NCI-H510A treated with DMSO at 0.1 percent for 48 hours (cell line): Measurements from ENCODE around the gene HNRNPH2.
A peak's percentile ranks its signal among the peaks of the same experiment; 100 is the strongest.

Source experiments
- DNase-seq: peaks from one replicate; lab custom pipeline; 2025; lab: John Stamatoyannopoulos, UW

HNRNPH2 gene

GRCh38 chrX:101397779-101398178 is 10.2 kb upstream of the HNRNPH2 start:
- no peak for DNase-seq

GRCh38 chrX:101398694-101399093 is 9.3 kb upstream of the HNRNPH2 start:
- DNase-seq: no peak

GRCh38 chrX:101399825-101400224 is 8.2 kb upstream of the HNRNPH2 start:
- no peak for DNase-seq

DNA sequence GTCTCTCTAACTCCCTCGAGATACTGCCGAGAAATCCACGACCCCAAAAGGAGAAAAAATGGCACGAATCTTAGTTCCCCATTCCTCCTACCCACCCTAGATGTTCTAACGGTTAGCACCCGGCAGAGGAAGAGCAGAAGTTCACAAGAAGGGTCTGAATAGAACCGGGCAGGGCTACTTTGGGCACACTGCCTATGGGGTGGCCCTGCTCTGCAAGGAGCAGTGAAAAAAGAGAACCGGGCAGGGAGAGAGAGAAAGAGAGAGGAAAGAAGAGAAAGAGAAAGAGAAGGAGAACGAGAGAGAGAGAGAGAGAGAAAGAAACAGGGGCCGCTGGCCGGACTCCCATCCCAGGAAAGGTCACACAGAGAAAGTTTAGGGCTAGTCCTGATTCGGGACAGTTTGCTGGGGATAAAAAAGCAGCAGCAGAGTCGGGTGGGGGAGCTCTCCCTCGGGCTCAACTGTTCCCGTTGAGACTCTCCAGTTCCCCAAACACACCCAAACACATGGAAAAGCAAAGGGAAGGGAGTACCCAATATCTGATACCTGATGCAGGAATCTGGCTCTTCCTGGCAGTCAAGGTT is 765 bp upstream of the HNRNPH2 start:
- DNase-seq: no peak

GRCh38 chrX:101408532-101408841 is 465 bp downstream of the HNRNPH2 start:
- DNase-seq: no peak

- DNase-seq: no peak
These were observed 1.0 kb downstream of the HNRNPH2 start for GRCh38 chrX:101409043-101409442.

DNA sequence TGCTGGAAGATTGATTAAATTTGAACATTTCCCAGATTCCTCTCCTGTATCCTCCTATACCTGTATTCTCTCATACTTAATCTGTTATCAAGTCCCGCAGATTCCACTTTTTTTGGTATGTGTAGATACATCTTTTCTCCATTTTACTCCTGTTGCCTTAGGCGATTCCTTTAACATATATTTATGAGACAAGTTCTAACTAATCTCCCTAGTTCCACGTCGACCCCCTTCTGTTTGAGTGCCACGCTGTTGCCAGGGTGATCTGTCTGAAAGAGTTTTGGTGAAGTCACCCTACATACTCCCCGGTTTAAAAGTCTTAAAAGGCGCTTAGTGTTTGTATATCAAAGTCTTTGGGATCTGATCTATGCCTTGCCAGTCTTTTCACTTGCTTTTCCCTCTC is 2.4 kb downstream of the HNRNPH2 start:
- DNase-seq: no peak

- no peak for DNase-seq
These were observed 4.0 kb downstream of the HNRNPH2 start for GRCh38 chrX:101411984-101412383.

DNA sequence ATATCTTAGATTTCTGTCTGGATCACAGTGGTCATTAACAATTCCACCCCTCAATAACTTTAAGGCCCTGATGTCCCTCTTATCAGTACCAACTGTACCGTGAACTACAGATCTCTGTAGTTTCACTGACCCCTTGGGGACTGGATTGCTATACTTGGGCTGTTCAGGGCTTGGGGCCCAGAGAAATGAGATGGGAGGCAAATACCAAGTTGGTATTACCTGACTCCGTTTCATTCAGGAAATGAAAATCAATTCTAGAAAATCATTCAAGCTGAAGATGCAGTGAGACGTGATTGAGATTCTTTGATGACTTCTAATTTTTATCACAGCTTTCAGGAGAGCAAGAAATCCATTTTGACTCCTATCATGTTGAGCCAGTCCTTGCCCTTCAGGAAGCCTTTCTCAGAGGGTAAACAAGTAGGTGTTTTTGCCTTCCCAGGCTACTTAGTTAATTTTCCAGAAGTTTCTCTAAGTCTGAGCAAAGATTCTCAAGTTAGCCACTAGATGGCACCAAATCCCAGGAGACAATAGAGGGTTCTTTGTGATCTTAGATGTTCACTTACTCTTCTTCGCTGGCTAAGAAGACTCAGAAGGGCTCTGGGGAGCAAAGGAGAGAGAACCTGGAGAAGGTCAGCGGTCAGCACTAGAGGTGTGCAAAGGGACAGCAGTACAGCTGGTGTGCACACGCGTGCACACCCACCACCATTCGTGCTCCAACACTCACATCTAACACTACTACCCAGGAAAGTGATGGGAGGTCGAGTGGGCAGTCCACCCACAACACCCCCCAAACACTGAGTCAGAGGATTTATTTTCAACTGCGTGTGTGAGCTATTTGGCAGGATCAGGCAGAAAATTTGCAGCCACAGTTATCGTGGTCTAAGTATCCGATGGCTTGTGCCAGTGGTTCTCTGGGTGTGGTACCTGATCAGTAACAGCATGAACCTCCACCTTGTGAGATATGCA is 7.4 kb downstream of the HNRNPH2 start:
- DNase-seq: peak; percentile 41

DNA sequence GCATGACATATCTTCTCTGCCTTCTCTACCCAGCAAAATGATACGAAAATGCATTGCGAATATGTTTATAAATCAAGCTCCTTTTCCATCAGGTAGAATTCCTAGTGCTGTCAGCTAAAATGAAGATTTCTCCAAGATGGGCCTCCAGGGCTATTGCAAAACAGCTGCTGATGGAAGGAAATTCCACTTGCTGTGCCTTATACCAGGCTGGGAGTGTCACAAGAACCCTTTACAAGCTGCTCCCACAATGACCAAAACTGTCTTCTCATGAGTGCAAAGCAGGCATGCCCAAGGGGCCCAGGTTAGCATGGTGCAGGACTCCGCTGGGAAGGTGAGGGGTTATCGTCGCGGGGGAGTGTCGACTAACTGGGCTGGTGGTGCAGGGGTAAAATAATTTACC is 8.7 kb downstream of the HNRNPH2 start:
- DNase-seq: no peak

GRCh38 chrX:101417190-101417589 is 9.2 kb downstream of the HNRNPH2 start:
- no peak for DNase-seq

DNA sequence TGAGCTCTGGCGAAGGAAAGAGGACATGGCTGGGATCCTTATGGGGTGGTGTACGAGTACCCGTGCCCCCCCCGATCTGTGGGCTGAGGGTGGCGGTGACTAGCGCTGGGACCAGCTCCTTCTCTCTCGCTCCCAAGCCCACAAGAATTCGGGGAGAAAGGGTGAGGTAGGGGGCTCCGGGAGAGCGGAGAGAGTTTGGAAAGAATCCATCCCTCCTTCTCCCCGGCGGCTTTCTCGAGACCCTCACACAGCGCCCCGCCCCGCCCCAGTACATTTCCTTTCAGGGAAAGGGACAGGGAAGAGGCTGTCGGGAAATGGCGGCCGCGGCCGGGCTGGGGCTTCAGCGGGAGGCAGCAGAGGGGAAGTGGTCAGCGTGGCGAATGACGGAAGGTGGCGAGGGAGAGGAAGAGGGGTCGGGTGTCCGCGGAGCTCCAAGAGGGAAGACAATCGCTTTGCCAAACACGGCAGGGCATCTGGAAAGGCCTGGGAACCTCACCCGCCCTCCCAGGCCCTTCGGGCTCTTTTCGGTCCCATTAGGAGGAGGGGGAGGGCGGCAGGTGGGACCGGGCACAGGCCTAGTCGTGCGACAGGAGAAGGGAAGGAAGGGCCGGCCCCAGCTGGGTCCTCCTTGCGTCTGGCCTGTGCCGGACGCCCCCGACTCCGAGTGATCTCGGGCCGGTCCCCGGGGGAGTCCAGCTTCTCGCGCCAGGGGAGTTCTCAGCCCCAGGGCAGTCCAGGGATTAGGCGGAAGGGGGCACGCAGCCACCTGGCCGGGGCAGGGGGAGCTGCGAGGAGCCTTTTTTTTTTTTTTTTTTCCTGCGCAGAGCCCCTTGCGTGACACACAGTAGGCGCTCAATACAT is 10.2 kb downstream of the HNRNPH2 start:
- peak; percentile 44 for DNase-seq

- DNase-seq: no peak
These were observed 11.5 kb downstream of the HNRNPH2 start for GRCh38 chrX:101419489-101419888.

DNA sequence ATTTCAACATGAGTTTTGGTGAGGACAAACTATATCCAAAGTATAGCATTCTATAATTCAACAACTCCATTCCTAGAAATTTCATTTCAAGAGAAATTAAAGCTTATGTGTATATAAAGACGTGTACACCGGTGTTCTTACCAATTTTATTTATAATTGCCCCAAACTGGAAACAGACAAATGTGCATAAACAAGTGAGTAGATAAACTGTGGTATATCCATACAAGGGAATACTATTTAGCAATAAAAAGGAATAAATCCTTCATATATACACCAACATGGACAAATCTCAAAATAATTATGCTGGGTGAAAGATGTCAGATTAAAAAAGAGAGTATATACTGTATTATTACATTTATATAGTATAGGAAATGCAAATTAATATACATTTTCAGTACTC is 19.9 kb downstream of the HNRNPH2 start:
- DNase-seq: no peak

GRCh38 chrX:101429934-101430333 is 21.9 kb downstream of the HNRNPH2 start:
- no peak for DNase-seq

DNA sequence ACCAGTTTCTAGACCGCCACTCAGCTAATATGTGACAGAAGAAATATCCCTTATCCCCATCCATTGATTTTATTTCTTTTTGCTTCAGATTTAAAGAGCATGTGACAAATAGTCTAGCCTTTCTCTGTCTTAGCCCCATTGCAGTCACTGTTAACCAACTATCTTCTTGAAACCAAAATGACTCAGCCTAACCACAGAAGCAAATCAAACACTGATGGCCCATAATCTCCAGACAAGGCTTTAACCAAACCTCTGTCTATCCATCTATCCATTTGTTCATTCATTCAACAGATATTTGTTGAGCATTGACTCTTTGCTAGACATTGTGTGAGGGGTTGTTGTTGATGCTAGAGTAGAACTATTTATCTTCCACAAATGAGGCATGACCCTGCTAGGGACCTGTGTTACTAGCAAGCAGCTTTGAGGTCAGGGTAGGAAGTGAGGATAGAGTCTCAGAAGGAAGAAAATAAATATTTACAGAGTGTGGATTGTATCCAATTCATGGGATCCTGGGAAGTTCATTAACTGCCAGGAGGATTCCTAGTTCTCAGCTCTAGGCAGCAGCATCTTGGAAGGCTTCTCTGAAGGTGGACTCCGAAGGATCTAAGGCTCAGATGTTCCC is 22.5 kb downstream of the HNRNPH2 start:
- no peak for DNase-seq

GRCh38 chrX:101442085-101442484 is 34.1 kb downstream of the HNRNPH2 start:
- DNase-seq: no peak

GRCh38 chrX:101449279-101449678 is 41.3 kb downstream of the HNRNPH2 start:
- no peak for DNase-seq

GRCh38 chrX:101450085-101450484 is 42.1 kb downstream of the HNRNPH2 start:
- DNase-seq: no peak

DNA sequence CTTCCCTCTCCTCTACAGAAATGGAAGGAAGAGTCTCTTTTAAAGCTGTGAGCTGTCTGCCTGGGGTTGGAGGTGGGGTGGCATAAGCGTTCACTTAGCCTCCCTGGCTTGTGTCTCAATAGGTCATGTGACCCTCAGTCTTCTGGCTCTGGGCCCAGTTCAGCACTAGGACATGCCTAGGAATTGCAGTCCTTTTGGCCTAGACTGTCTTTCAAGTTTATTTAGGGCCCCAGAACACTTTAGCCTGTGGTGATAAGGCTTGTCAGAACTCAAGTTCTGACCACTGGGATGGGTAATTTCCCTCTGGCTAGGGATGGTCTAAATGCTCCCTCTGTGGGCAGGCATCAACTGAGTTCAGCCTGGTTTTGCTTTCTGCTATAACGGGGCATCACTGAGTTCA is 42.9 kb downstream of the HNRNPH2 start:
- DNase-seq: no peak

DNA sequence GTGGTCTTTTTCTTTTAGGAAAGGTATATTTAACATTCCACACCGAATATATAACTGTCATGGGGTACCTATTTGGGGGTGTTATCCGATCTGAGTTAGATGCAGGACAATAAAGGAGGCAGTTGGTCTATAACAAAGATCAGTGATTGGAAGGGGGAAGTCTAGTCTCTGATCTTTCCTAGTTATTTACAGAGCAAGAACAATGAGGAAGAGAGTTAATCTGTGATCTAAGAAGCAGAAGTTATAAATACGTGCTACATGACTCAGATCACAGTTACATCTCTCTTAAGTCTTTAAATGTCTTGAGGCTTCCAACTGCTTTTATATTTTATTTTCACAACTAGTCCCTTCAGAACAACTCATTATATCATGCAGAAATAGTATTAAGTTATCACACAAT is 44.0 kb downstream of the HNRNPH2 start:
- DNase-seq: no peak

- no peak for DNase-seq
These were observed 52.6 kb downstream of the HNRNPH2 start for GRCh38 chrX:101460669-101461068.
